Endodermal cell (in vitro differentiated cells): Measurements from ENCODE around the gene GLRB. TPM values are rescaled to one million over a fixed set of nuclear protein-coding genes. Genes with fewer than 3 reads are reported as not detected.

Experiments used
- DNase-seq: peaks from one replicate; pipeline ENCODE4 v3.0.0-alpha.2; 2017
- H3K27ac ChIP-seq: 2 replicates; pipeline ENCODE4 v1.5.1; 2013; ENCODE audit warnings: mild to moderate bottlenecking, low read depth, low read length, moderate library complexity
- H3K27me3 ChIP-seq: 2 replicates; pipeline ENCODE4 v1.6.1; 2013; ENCODE audit warnings: mild to moderate bottlenecking, low read length, moderate library complexity; ENCODE audit not compliant: insufficient read depth, control insufficient read depth, poor library complexity, severe bottlenecking
- H3K36me3 ChIP-seq: 2 replicates; pipeline ENCODE4 v1.7.0; 2013; ENCODE audit warnings: mild to moderate bottlenecking, low read length, moderate library complexity; ENCODE audit not compliant: control insufficient read depth, insufficient read depth
- H3K4me1 ChIP-seq: one replicate; pipeline ENCODE4 v1.7.0; 2013; ENCODE audit warnings: low read length; ENCODE audit not compliant: control insufficient read depth, insufficient read depth
- H3K4me3 ChIP-seq: 2 replicates; pipeline ENCODE4 v1.5.1; 2013; ENCODE audit warnings: mild to moderate bottlenecking, low read length, moderate library complexity
- H3K9ac ChIP-seq: 2 replicates; pipeline ENCODE4 v1.6.1; 2013; ENCODE audit warnings: mild to moderate bottlenecking, low read length, moderate library complexity; ENCODE audit not compliant: poor library complexity, severe bottlenecking; ENCODE audit errors: extremely low read depth
- H3K9me3 ChIP-seq: 2 replicates; pipeline ENCODE4 v1.6.1; 2013; ENCODE audit warnings: mild to moderate bottlenecking, low read length, moderate library complexity; ENCODE audit not compliant: control insufficient read depth
- H3K27ac Mint-ChIP-seq: 2 replicates; pipeline ENCODE4 v1.8.0; 2020; ENCODE audit warnings: mixed read lengths
- H3K27me3 Mint-ChIP-seq: 2 replicates; pipeline ENCODE4 v1.8.0; 2021; ENCODE audit warnings: mild to moderate bottlenecking, mixed read lengths; ENCODE audit not compliant: insufficient read depth
- H3K36me3 Mint-ChIP-seq: 2 replicates; pipeline ENCODE4 v1.8.0; 2020; ENCODE audit warnings: low read depth, mixed read lengths
- H3K4me1 Mint-ChIP-seq: 2 replicates; pipeline ENCODE4 v1.8.0; 2020; ENCODE audit warnings: mixed read lengths
- H3K4me3 Mint-ChIP-seq: 2 replicates; pipeline ENCODE4 v1.8.0; 2020; ENCODE audit warnings: mild to moderate bottlenecking, moderate library complexity, mixed read lengths
- H3K9me3 Mint-ChIP-seq: 2 replicates; pipeline ENCODE4 v1.8.0; 2020; ENCODE audit warnings: mild to moderate bottlenecking, mixed read lengths
- WGBS, 2 experiments: methylation state at CpG; one replicate each; pipeline versions ENCODE4 v1.1.5 to v1.1.7; 2013; ENCODE audit warnings: missing lambda C conversion rate in 2 of 2, mixed read lengths in 1 of 2; ENCODE audit not compliant: insufficient coverage in 1 of 2, insufficient read length in 1 of 2; 5-methylcytosine and 5-hydroxymethylcytosine counted together
- total RNA-seq, 2 donors: library from RNA; stranded (reverse); fragmentation: NEBNext Ultra II Directional in 1 of 2; extraction: Animal tissue kit (Norgen Biotek cat#: 25700) in 1 of 2; gene quantifications; 2 replicates in 1 of 2; 3 replicates in 1 of 2; pipeline ENCODE4 v1.2.1, GENCODE V29; 2021
- TF ChIP-seq, protein P1 (sequence below): fragments of 200-600 bp; sonication (generic); conservative IDR thresholded peaks from 2 replicates; pipeline ENCODE4 v1.5.0; 2021; ENCODE audit warnings: antibody characterized with exemption, mild to moderate bottlenecking

GLRB gene
- total RNA-seq, 2 donors from 2014 or later: 1.1 to 1.6 TPM

DNA sequence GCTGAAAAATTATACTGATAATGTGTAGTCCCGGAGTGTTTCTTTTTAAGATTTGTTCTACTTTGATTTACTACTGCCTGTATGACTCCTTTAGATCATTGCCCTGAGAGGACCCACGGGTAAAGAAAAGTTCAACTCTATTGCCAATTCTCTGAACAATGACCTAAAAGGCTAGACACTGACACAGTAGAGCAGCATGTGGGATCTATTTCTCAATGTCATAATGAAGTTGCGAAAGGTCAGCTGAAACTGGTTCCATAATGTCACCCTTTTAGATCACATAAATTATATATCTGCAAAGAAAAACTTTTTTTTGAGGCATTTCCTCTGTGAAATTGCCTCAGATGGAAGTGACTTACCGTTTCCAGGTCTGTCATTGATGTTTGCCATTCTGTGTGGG is 67.4 kb downstream of the GLRB start:
- 92 to 100% methylated on average over 2 to 4 of the region's 4 CpGs for WGBS, 2 experiments
- DNase-seq: no peak
- Histone ChIP-seq H3K9me3 (no peaks in the 10 kb centered on the region), H3K9ac (no peak overlapping the region), H3K4me3 (no peak overlapping the region), H3K36me3 (no peaks in the 10 kb centered on the region), H3K27me3 (no peaks in the 10 kb centered on the region), H3K4me1 (no peaks in the 10 kb centered on the region), H3K27ac (no peak overlapping the region)
- no peak overlapping the region for H3K27ac Mint-ChIP-seq
- no peaks in the 10 kb centered on the region for H3K36me3 Mint-ChIP-seq
- no peaks in the 10 kb centered on the region for H3K9me3 Mint-ChIP-seq
- no peak overlapping the region for H3K4me3 Mint-ChIP-seq
- TF ChIP-seq, protein P1, sequence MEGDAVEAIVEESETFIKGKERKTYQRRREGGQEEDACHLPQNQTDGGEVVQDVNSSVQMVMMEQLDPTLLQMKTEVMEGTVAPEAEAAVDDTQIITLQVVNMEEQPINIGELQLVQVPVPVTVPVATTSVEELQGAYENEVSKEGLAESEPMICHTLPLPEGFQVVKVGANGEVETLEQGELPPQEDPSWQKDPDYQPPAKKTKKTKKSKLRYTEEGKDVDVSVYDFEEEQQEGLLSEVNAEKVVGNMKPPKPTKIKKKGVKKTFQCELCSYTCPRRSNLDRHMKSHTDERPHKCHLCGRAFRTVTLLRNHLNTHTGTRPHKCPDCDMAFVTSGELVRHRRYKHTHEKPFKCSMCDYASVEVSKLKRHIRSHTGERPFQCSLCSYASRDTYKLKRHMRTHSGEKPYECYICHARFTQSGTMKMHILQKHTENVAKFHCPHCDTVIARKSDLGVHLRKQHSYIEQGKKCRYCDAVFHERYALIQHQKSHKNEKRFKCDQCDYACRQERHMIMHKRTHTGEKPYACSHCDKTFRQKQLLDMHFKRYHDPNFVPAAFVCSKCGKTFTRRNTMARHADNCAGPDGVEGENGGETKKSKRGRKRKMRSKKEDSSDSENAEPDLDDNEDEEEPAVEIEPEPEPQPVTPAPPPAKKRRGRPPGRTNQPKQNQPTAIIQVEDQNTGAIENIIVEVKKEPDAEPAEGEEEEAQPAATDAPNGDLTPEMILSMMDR: no peak
- no peaks in the 10 kb centered on the region for H3K27me3 Mint-ChIP-seq
- no peaks in the 10 kb centered on the region for H3K4me1 Mint-ChIP-seq

GRCh38 chr4:157151711-157152110 is 75.8 kb downstream of the GLRB start:
- Histone ChIP-seq H3K9ac (no peak overlapping the region), H3K4me3 (no peak overlapping the region), H3K4me1 (no peaks in the 10 kb centered on the region), H3K27ac (no peak overlapping the region), H3K9me3 (no peaks in the 10 kb centered on the region), H3K36me3 (no peaks in the 10 kb centered on the region), H3K27me3 (no peaks in the 10 kb centered on the region)
- TF ChIP-seq, protein P1: no peak
- no peak overlapping the region for H3K4me3 Mint-ChIP-seq
- 79% methylated on average over 1 of the region's 1 CpG; no CpG with 5 or more reads in 1 of the 2 experiments for WGBS, 2 experiments
- no peaks in the 10 kb centered on the region for H3K27me3 Mint-ChIP-seq
- H3K9me3 Mint-ChIP-seq: no peaks in the 10 kb centered on the region
- DNase-seq: no peak
- no peaks in the 10 kb centered on the region for H3K36me3 Mint-ChIP-seq
- H3K4me1 Mint-ChIP-seq: no peaks in the 10 kb centered on the region
- no peak overlapping the region for H3K27ac Mint-ChIP-seq

- Histone ChIP-seq H3K27me3 (no peaks in the 10 kb centered on the region), H3K36me3 (no peaks in the 10 kb centered on the region), H3K4me1 (no peaks in the 10 kb centered on the region), H3K4me3 (no peak overlapping the region), H3K27ac (no peak overlapping the region), H3K9ac (no peak overlapping the region), H3K9me3 (no peaks in the 10 kb centered on the region)
- TF ChIP-seq, protein P1: no peak
- H3K4me3 Mint-ChIP-seq: no peak overlapping the region
- H3K9me3 Mint-ChIP-seq: peaks cover 5% of the 10 kb centered on the region
- no peaks in the 10 kb centered on the region for H3K36me3 Mint-ChIP-seq
- WGBS, 2 experiments: 92 to 97% methylated on average over 1 to 2 of the region's 3 CpGs
- H3K4me1 Mint-ChIP-seq: no peaks in the 10 kb centered on the region
- DNase-seq: no peak
- no peaks in the 10 kb centered on the region for H3K27me3 Mint-ChIP-seq
- no peak overlapping the region for H3K27ac Mint-ChIP-seq
These were observed 90.1 kb downstream of the GLRB start for GRCh38 chr4:157165935-157166610.
